Esophagus squamous epithelium (tissue), 4 donors: ENCODE measurements around the gene PP2D1.

Source experiments
- POLR2A ChIP-seq, 4 donors: fragments of 450-650 bp; IDR thresholded peaks; one replicate each; pipeline ENCODE4 v1.6.1; 2017; ENCODE audit warnings: antibody characterized with exemption in 4 of 4, mild to moderate bottlenecking in 4 of 4, moderate library complexity in 3 of 4
- TF ChIP-seq, protein P1 (sequence below), 6 experiments: fragments of 450-650 bp in 4 of 6; fragments of 200-600 bp in 2 of 6; sonication (generic) in 2 of 6; IDR thresholded peaks; one replicate each; pipeline ENCODE4 v1.5.1; 2016 to 2019; ENCODE audit warnings: antibody characterized with exemption in 6 of 6, mild to moderate bottlenecking in 4 of 6, moderate library complexity in 4 of 6

DNA sequence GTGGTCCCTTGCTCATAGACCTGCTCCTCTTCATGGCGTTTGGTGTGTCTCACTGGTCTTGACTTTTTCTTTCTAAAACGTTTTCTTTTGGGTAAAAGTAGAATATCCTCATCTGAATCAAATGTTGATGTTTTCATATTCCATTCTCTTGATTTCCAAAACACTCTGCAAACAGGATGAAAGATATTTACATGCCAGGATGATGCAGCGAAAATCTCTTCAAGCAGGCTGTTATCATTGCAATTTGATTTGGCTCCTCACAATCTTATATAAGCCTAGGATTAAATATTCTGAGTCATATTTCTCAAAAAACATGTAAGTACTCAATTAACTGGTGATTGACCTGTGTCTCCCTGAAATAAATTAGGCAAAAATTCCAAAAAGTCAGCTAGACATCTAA, 10.1 kb downstream of the PP2D1 start:
- TF ChIP-seq, protein P1, sequence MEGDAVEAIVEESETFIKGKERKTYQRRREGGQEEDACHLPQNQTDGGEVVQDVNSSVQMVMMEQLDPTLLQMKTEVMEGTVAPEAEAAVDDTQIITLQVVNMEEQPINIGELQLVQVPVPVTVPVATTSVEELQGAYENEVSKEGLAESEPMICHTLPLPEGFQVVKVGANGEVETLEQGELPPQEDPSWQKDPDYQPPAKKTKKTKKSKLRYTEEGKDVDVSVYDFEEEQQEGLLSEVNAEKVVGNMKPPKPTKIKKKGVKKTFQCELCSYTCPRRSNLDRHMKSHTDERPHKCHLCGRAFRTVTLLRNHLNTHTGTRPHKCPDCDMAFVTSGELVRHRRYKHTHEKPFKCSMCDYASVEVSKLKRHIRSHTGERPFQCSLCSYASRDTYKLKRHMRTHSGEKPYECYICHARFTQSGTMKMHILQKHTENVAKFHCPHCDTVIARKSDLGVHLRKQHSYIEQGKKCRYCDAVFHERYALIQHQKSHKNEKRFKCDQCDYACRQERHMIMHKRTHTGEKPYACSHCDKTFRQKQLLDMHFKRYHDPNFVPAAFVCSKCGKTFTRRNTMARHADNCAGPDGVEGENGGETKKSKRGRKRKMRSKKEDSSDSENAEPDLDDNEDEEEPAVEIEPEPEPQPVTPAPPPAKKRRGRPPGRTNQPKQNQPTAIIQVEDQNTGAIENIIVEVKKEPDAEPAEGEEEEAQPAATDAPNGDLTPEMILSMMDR (IDR thresholded peaks at IDR 0.05), result no peak
- TF ChIP-seq POLR2A (IDR thresholded peaks at IDR 0.05), result no peak
